Measurements from ENCODE around the gene FHIT.

GRCh38 chr3:61239871-61240270 is 11.4 kb downstream of the FHIT start:
- TF ChIP-seq POLR2AphosphoS5 (IDR thresholded peaks at IDR 0.05): no peak
- TF ChIP-seq CTCF (IDR thresholded peaks at IDR 0.05): no peak
